A673 (cell line): ENCODE measurements around the gene FPGS.
"Not testable (repeated sequence)": the region's sequence is repeated elsewhere in the genome, so short reads cannot be mapped to it uniquely, and the experiment has no call there.

Source experiments
- CTCF ChIP-seq: fragments of 300-800, 200-600 bp; sonication (generic); conservative IDR thresholded peaks from 2 replicates; pipeline ENCODE4 v1.5.1; 2017; ENCODE audit warnings: low read depth, mild to moderate bottlenecking, antibody characterized with exemption, low read length, moderate library complexity, mixed read lengths
- EZH2 ChIP-seq: fragments of 200-600 bp; sonication (generic); IDR thresholded peaks from 2 replicates; pipeline ENCODE4 v1.6.1; 2017; ENCODE audit warnings: borderline replicate concordance, low read depth, mild to moderate bottlenecking, mixed read lengths, antibody characterized with exemption, low read length; ENCODE audit not compliant: poor library complexity, severe bottlenecking

GRCh38 chr9:127756776-127757175 lies 45.9 kb upstream of the FPGS start:
- TF ChIP-seq CTCF, EZH2: not testable (repeated sequence)
